Measurements from ENCODE around the gene SLN. TPM values are rescaled to one million over a fixed set of nuclear protein-coding genes. Genes with fewer than 3 reads are reported as not detected.

SLN gene
- total RNA-seq, 4 donors from 2014 or later, result 2.0 to 2.3 TPM; not detected in 2

- no peak overlapping the region for H3K27ac ChIP-seq
- no peak for DNase-seq
- no peaks in the 10 kb centered on the region for H3K27me3 ChIP-seq
- no peak for TF ChIP-seq POLR2A (IDR thresholded peaks at IDR 0.05)
- TF ChIP-seq CTCF (IDR thresholded peaks at IDR 0.05), result no peak
- intact Hi-C loops (cut with DNase I; ENCODE audit: low total_unique reads), result no loop called here
- H3K4me1 ChIP-seq, result no peaks in the 10 kb centered on the region
- no peaks in the 10 kb centered on the region for H3K9me3 ChIP-seq
- no peak overlapping the region for H3K4me3 ChIP-seq
- no peaks in the 10 kb centered on the region for H3K36me3 ChIP-seq
These were observed 31.3 kb upstream of the SLN start for GRCh38 chr11:107743191-107743590.

- Histone ChIP-seq H3K4me3 (no peak overlapping the region), H3K27ac (no peak overlapping the region), H3K9me3 (no peaks in the 10 kb centered on the region), H3K27me3 (no peaks in the 10 kb centered on the region), H3K4me1 (no peaks in the 10 kb centered on the region), H3K36me3 (no peaks in the 10 kb centered on the region)
- intact Hi-C loops (cut with DNase I; ENCODE audit: low total_unique reads), result no loop called here
- TF ChIP-seq POLR2A (IDR thresholded peaks at IDR 0.05), result no peak
- no peak for TF ChIP-seq CTCF (IDR thresholded peaks at IDR 0.05)
- DNase-seq, result no peak
These were observed 29.4 kb upstream of the SLN start for GRCh38 chr11:107741044-107741823.

GRCh38 chr11:107740271-107740670, 28.4 kb upstream of the SLN start:
- Histone ChIP-seq H3K9me3 (no peaks in the 10 kb centered on the region), H3K4me3 (no peak overlapping the region), H3K27ac (no peak overlapping the region), H3K36me3 (no peaks in the 10 kb centered on the region), H3K4me1 (no peaks in the 10 kb centered on the region), H3K27me3 (no peaks in the 10 kb centered on the region)
- TF ChIP-seq POLR2A (IDR thresholded peaks at IDR 0.05), result no peak
- no peak for TF ChIP-seq CTCF (IDR thresholded peaks at IDR 0.05)
- DNase-seq, result no peak
- intact Hi-C loops (cut with DNase I; ENCODE audit: low total_unique reads), result no loop called here

- DNase-seq, result no peak
These were observed 24.7 kb upstream of the SLN start for GRCh38 chr11:107736546-107736945.

More at GRCh38 chr11:107736546-107736945, 24.7 kb upstream of the SLN start:
- intact Hi-C loops (cut with DNase I; ENCODE audit: low total_unique reads), result no loop called here
- Histone ChIP-seq H3K4me3 (no peak overlapping the region), H3K9me3 (no peaks in the 10 kb centered on the region), H3K4me1 (no peaks in the 10 kb centered on the region), H3K27me3 (no peaks in the 10 kb centered on the region), H3K36me3 (no peaks in the 10 kb centered on the region), H3K27ac (no peak overlapping the region)
- TF ChIP-seq POLR2A (IDR thresholded peaks at IDR 0.05) (no peak), CTCF (IDR thresholded peaks at IDR 0.05) (no peak)
